Measurements from ENCODE around the gene PDLIM3. TPM values are rescaled to one million over a fixed set of nuclear protein-coding genes. Genes with fewer than 3 reads are reported as not detected.

Gene PDLIM3, protein sequence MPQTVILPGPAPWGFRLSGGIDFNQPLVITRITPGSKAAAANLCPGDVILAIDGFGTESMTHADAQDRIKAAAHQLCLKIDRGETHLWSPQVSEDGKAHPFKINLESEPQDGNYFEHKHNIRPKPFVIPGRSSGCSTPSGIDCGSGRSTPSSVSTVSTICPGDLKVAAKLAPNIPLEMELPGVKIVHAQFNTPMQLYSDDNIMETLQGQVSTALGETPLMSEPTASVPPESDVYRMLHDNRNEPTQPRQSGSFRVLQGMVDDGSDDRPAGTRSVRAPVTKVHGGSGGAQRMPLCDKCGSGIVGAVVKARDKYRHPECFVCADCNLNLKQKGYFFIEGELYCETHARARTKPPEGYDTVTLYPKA
- 0.12 to 0.73 TPM (median 0.29 TPM) in 4 of 5 replicates, not detected in the other for total RNA-seq (2022; extraction: Qiagen RNA extraction; ENCODE audit: low read depth)

DNA sequence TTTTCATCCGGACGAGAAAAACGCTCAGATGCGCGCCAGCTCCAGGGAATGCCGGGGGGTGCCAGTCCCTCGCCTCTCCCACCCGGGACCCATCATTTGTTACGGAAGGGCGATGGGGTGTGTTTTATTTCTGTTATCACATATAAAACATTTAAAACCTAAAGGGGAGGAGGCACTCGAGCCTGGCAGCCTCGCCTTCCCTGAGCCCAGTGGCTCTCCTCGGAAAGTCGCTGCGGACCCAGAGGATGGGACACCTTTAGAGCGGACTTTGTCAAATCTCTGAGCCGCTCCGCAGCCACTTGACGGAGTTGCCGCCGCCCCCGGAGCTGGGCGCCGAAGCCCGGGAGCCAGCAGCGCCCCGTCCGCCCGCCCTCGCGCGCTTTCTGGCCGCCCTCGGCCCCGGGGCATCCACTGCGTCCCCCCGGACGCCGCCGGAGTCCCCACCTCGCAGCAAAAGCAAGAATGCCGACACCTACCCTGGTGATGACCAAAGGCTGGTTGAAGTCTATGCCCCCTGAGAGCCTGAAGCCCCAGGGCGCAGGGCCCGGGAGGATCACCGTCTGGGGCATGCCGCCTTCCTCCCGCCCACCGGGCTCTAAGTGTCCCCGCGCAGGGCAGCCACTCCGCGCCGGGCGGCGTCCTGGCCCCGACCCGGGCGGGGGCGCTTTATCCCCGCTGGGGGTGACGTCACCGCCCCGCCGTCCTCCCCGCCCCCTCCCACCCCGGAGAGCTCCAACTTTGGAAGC lies at the start of gene PDLIM3:
PDLIM3 (minus strand) TSS at position 642 of the 746 bp plus-strand sequence; CDS start at position 569, 73 bp downstream.

DNA sequence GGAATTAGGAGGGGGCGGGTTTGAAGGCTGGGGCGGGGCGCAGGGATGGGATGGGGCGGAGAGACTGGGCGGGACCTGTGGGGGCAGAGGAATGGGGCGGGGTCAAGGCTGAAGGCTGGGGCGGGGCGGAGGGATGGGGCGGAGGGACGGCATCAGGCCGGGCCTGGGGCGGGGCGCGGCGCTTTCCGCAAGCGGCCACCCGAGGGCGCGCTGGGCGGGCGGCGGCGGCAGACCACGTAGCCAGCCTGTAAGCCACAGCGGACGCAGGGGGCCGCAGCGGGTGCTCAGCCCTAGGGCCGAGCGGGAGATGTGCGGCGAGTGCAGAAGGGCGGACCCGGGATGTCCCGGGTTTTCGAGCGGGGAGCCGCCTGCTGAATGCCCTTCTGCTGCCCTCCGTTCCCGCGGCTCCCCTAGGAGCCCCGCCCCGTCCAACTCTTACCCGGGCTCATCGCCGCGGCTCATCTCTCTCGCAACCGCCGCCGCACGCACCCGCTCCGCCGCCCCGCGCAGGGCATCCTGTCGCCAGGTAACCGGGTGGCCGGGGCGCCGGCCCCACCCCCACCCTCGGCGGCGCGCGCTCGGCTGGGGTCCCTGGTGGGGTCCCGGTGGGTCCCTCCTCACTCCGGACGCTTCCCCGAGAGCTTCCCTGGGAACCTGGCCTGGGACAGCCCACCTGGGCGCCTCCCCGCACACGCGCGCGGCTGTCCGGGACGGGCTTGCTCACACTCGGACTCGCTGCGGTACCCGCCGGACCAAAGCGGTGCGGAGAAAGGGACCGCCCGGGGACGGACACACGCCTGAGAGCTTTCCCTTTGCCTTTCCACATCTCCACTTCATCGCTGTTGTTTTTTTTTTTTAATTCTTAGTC lies 63.8 kb downstream of the PDLIM3 start, which contains the start of gene CCDC110:
CCDC110 (minus strand) TSS at position 499 of the 868 bp plus-strand sequence; CDS start at position 449, 50 bp downstream.

Other genes starting within 250 kb of the PDLIM3 start
- gene LRP2BP, start 139.6 kb downstream of the PDLIM3 start, total RNA-seq (2022; extraction: Qiagen RNA extraction; ENCODE audit: low read depth), result 0.06 to 0.31 TPM (median 0.14 TPM) in 5 replicates
- 2.7 to 3.9 TPM (median 3.1 TPM) in 5 replicates for gene ANKRD37, start 138.7 kb downstream of the PDLIM3 start, total RNA-seq (2022; extraction: Qiagen RNA extraction; ENCODE audit: low read depth)
- 11.9 to 18.7 TPM (median 13.9 TPM) in 5 replicates for gene UFSP2, start 109.5 kb downstream of the PDLIM3 start, total RNA-seq (2022; extraction: Qiagen RNA extraction; ENCODE audit: low read depth)
- not detected in 5 replicates for gene CCDC110, start 63.8 kb downstream of the PDLIM3 start, total RNA-seq (2022; extraction: Qiagen RNA extraction; ENCODE audit: low read depth)